22Rv1 (cell line): Measurements from ENCODE around the gene AMIGO2.
A peak's percentile ranks its signal among the peaks of the same experiment; 100 is the strongest.

Experiments
- ZFX ChIP-seq: fragments of 450-650 bp; IDR thresholded peaks from 2 replicates; pipeline ENCODE4 v1.6.1; 2017; ENCODE audit warnings: antibody characterized with exemption, borderline replicate concordance
- TF ChIP-seq, protein P1 (sequence below): fragments of 450-650 bp; IDR thresholded peaks from 2 replicates; pipeline ENCODE4 v1.5.1; 2017; ENCODE audit warnings: mild to moderate bottlenecking

DNA sequence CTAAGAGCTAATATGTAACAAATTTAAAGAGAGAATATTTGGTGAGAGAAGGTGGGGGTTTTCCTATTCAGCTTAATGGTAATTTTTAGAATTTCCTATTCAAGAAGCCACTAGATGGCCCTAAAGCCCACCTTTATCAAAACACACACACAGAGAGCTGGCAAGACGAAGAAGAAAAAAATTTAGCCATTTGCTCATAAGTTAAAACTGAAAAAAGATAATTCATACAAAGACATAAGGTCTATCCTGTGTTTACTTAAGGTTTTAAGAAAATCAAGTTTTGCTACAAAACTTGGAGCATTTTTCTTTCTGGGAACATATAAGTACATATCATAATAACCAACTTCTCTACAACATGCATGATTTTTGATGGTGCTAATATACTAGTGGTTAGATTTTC, 47.1 kb downstream of the AMIGO2 start:
- TF ChIP-seq, protein P1, sequence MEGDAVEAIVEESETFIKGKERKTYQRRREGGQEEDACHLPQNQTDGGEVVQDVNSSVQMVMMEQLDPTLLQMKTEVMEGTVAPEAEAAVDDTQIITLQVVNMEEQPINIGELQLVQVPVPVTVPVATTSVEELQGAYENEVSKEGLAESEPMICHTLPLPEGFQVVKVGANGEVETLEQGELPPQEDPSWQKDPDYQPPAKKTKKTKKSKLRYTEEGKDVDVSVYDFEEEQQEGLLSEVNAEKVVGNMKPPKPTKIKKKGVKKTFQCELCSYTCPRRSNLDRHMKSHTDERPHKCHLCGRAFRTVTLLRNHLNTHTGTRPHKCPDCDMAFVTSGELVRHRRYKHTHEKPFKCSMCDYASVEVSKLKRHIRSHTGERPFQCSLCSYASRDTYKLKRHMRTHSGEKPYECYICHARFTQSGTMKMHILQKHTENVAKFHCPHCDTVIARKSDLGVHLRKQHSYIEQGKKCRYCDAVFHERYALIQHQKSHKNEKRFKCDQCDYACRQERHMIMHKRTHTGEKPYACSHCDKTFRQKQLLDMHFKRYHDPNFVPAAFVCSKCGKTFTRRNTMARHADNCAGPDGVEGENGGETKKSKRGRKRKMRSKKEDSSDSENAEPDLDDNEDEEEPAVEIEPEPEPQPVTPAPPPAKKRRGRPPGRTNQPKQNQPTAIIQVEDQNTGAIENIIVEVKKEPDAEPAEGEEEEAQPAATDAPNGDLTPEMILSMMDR: peak; percentile 84
- no peak for TF ChIP-seq ZFX
